ENCODE measurements around the gene TRABD2A.
A peak's percentile ranks its signal among the peaks of the same experiment; 100 is the strongest.

The TRABD2A gene

GRCh38 chr2:84823229-84823628 is 57.7 kb downstream of the TRABD2A start:
- DNase-seq (ENCODE audit: low read depth in 3 of 3) = no peak

- no peak for DNase-seq (ENCODE audit: low read depth in 3 of 3)
Observed at GRCh38 chr2:84821806-84822205, 59.1 kb downstream of the TRABD2A start.

- DNase-seq (ENCODE audit: low read depth in 3 of 3) = no peak
Observed at GRCh38 chr2:84817239-84817655, 63.6 kb downstream of the TRABD2A start.

GRCh38 chr2:84816426-84817026 is 64.4 kb downstream of the TRABD2A start:
- DNase-seq (ENCODE audit: low read depth in 3 of 3) = no peak

- DNase-seq (ENCODE audit: low read depth in 3 of 3) = no peak
Observed at GRCh38 chr2:84815146-84815545, 65.7 kb downstream of the TRABD2A start.

- no peak for DNase-seq (ENCODE audit: low read depth in 3 of 3)
Observed at GRCh38 chr2:84811839-84812431, 68.9 kb downstream of the TRABD2A start.

GRCh38 chr2:84808279-84808678 is 72.6 kb downstream of the TRABD2A start:
- DNase-seq (ENCODE audit: low read depth in 3 of 3) = no peak

- no peak for DNase-seq (ENCODE audit: low read depth in 3 of 3)
Observed at GRCh38 chr2:84807063-84807485, 73.8 kb downstream of the TRABD2A start.

GRCh38 chr2:84805250-84805958 is 75.5 kb downstream of the TRABD2A start:
- DNase-seq (ENCODE audit: low read depth in 3 of 3) = no peak

GRCh38 chr2:84801811-84802210 is 79.1 kb downstream of the TRABD2A start:
- DNase-seq (ENCODE audit: low read depth in 3 of 3) = no peak

- DNase-seq (ENCODE audit: low read depth in 3 of 3) = no peak
Observed at GRCh38 chr2:84800194-84800805, 80.6 kb downstream of the TRABD2A start.

GRCh38 chr2:84799772-84800171 is 81.1 kb downstream of the TRABD2A start:
- no peak for DNase-seq (ENCODE audit: low read depth in 3 of 3)

GRCh38 chr2:84797271-84797670 is 83.6 kb downstream of the TRABD2A start:
- no peak for DNase-seq (ENCODE audit: low read depth in 3 of 3)

- no peak for DNase-seq (ENCODE audit: low read depth in 3 of 3)
Observed at GRCh38 chr2:84796798-84797197, 84.1 kb downstream of the TRABD2A start.

GRCh38 chr2:84793641-84794040 is 87.2 kb downstream of the TRABD2A start:
- DNase-seq (ENCODE audit: low read depth in 3 of 3) = no peak

GRCh38 chr2:84792856-84793522 is 87.9 kb downstream of the TRABD2A start:
- DNase-seq (ENCODE audit: low read depth in 3 of 3) = no peak

- DNase-seq (ENCODE audit: low read depth in 3 of 3) = no peak
Observed at GRCh38 chr2:84788498-84788897, 92.4 kb downstream of the TRABD2A start.

- DNase-seq (ENCODE audit: low read depth in 3 of 3) = no peak
Observed at GRCh38 chr2:84788027-84788426, 92.9 kb downstream of the TRABD2A start.

GRCh38 chr2:84786601-84787000 is 94.3 kb downstream of the TRABD2A start:
- DNase-seq (ENCODE audit: low read depth in 3 of 3) = no peak

- DNase-seq (ENCODE audit: low read depth in 3 of 3) = no peak
Observed at GRCh38 chr2:84785950-84786349, 94.9 kb downstream of the TRABD2A start.

GRCh38 chr2:84782717-84783442 is 98.0 kb downstream of the TRABD2A start:
- DNase-seq (ENCODE audit: low read depth in 3 of 3) = peak in 2 of 3 experiments; percentile 6 to 9

Measured in stimulated activated CD4-positive, alpha-beta T cell treated with anti-CD3 and anti-CD28 coated beads, TNF-alpha, amount 100 ng/mL, for 24 hours (primary cell).